ENCODE measurements around the gene PCNX2.

The PCNX2 gene

GRCh38 chr1:233315718-233316301 lies 20.3 kb upstream of the PCNX2 start:
- DNase-seq (ENCODE audit: low spot score) = no peak
- no peak for FAIRE-seq

GRCh38 chr1:233313434-233314155 lies 18.1 kb upstream of the PCNX2 start:
- FAIRE-seq = no peak
- DNase-seq (ENCODE audit: low spot score) = no peak

- DNase-seq (ENCODE audit: low spot score) = no peak
- no peak for FAIRE-seq
Measured at GRCh38 chr1:233304489-233305102, 9.1 kb upstream of the PCNX2 start.

- no peak for DNase-seq (ENCODE audit: low spot score)
- no peak for FAIRE-seq
Measured at GRCh38 chr1:233300326-233300725, 4.8 kb upstream of the PCNX2 start.

GRCh38 chr1:233299450-233299849 lies 3.9 kb upstream of the PCNX2 start:
- no peak for DNase-seq (ENCODE audit: low spot score)
- FAIRE-seq = no peak

GRCh38 chr1:233295975-233296322 lies 424 bp upstream of the PCNX2 start:
- FAIRE-seq (no peak), DNase-seq (ENCODE audit: low spot score) (no peak)

GRCh38 chr1:233294913-233295236 lies 650 bp downstream of the PCNX2 start:
- no peak for FAIRE-seq
- peak; percentile 60 for DNase-seq (ENCODE audit: low spot score)

GRCh38 chr1:233293556-233294446 lies 1.7 kb downstream of the PCNX2 start:
- FAIRE-seq (no peak), DNase-seq (ENCODE audit: low spot score) (no peak)

GRCh38 chr1:233290396-233291034 lies 5.0 kb downstream of the PCNX2 start:
- FAIRE-seq (no peak), DNase-seq (ENCODE audit: low spot score) (no peak)

- FAIRE-seq (no peak), DNase-seq (ENCODE audit: low spot score) (no peak)
Measured at GRCh38 chr1:233289676-233290075, 5.8 kb downstream of the PCNX2 start.

- FAIRE-seq (no peak), DNase-seq (ENCODE audit: low spot score) (no peak)
Measured at GRCh38 chr1:233282582-233282886, 13.0 kb downstream of the PCNX2 start.

GRCh38 chr1:233281711-233282581 lies 13.6 kb downstream of the PCNX2 start:
- no peak for FAIRE-seq

GRCh38 chr1:233279971-233280370 lies 15.6 kb downstream of the PCNX2 start:
- no peak for FAIRE-seq
- no peak for DNase-seq (ENCODE audit: low spot score)

More at GRCh38 chr1:233281711-233282581, 13.6 kb downstream of the PCNX2 start:
- DNase-seq (ENCODE audit: low spot score) = no peak

GRCh38 chr1:233278631-233279030 lies 16.9 kb downstream of the PCNX2 start:
- no peak for FAIRE-seq
- DNase-seq (ENCODE audit: low spot score) = no peak

GRCh38 chr1:233277637-233278606 lies 17.6 kb downstream of the PCNX2 start:
- FAIRE-seq (no peak), DNase-seq (ENCODE audit: low spot score) (no peak)

GRCh38 chr1:233269656-233270055 lies 25.9 kb downstream of the PCNX2 start:
- no peak for DNase-seq (ENCODE audit: low spot score)

GRCh38 chr1:233268389-233269022 lies 27.0 kb downstream of the PCNX2 start:
- DNase-seq (ENCODE audit: low spot score) (no peak), FAIRE-seq (no peak)

More at GRCh38 chr1:233269656-233270055, 25.9 kb downstream of the PCNX2 start:
- no peak for FAIRE-seq

- DNase-seq (ENCODE audit: low spot score) (no peak), FAIRE-seq (no peak)
Measured at GRCh38 chr1:233261695-233262094, 33.8 kb downstream of the PCNX2 start.

- no peak for FAIRE-seq
Measured at GRCh38 chr1:233261206-233261605, 34.3 kb downstream of the PCNX2 start.

More at GRCh38 chr1:233261206-233261605, 34.3 kb downstream of the PCNX2 start:
- no peak for DNase-seq (ENCODE audit: low spot score)
